Sigmoid colon (tissue), 4 donors: ENCODE measurements around the gene MPZL2.

Source experiments
- EP300 ChIP-seq, 4 donors: sonication (generic); formaldehyde crosslinking; IDR thresholded peaks; one replicate each; pipeline ENCODE4 v1.6.1; 2017; ENCODE audit warnings: antibody characterized with exemption in 4 of 4
- POLR2A ChIP-seq, 2 donors: fragments of 450-650 bp; IDR thresholded peaks; one replicate each; pipeline ENCODE4 v1.6.1; 2016; ENCODE audit warnings: antibody characterized with exemption in 2 of 2, mild to moderate bottlenecking in 2 of 2, moderate library complexity in 2 of 2
- TF ChIP-seq, protein P1 (sequence below), 4 experiments: fragments of 450-650 bp in 3 of 4; fragments of 200-600 bp in 1 of 4; IDR thresholded peaks; one replicate each; pipeline ENCODE4 v1.5.1; 2016 to 2019; ENCODE audit warnings: antibody characterized with exemption in 4 of 4, mild to moderate bottlenecking in 3 of 4, moderate library complexity in 2 of 4

- TF ChIP-seq, protein P1, sequence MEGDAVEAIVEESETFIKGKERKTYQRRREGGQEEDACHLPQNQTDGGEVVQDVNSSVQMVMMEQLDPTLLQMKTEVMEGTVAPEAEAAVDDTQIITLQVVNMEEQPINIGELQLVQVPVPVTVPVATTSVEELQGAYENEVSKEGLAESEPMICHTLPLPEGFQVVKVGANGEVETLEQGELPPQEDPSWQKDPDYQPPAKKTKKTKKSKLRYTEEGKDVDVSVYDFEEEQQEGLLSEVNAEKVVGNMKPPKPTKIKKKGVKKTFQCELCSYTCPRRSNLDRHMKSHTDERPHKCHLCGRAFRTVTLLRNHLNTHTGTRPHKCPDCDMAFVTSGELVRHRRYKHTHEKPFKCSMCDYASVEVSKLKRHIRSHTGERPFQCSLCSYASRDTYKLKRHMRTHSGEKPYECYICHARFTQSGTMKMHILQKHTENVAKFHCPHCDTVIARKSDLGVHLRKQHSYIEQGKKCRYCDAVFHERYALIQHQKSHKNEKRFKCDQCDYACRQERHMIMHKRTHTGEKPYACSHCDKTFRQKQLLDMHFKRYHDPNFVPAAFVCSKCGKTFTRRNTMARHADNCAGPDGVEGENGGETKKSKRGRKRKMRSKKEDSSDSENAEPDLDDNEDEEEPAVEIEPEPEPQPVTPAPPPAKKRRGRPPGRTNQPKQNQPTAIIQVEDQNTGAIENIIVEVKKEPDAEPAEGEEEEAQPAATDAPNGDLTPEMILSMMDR (IDR thresholded peaks at IDR 0.05): no peak
- TF ChIP-seq POLR2A (IDR thresholded peaks at IDR 0.05): no peak
- no peak for TF ChIP-seq EP300 (IDR thresholded peaks at IDR 0.05)
Observed at GRCh38 chr11:118295815-118296454, 31.8 kb upstream of the MPZL2 start.
